Colonic mucosa (tissue), 4 donors: ENCODE measurements around the gene CHD2. TPM values are rescaled to one million over a fixed set of nuclear protein-coding genes. Genes with fewer than 3 reads are reported as not detected.

Experiments
- DNase-seq: peaks from one replicate; pipeline ENCODE4 v3.0.0-alpha.2; 2020
- H3K27ac ChIP-seq: fragments of 200-600 bp; one replicate; pipeline ENCODE4 v1.8.0; 2021
- H3K27me3 ChIP-seq: fragments of 200-600 bp; one replicate; pipeline ENCODE4 v1.8.0; 2021
- H3K36me3 ChIP-seq: fragments of 200-600 bp; one replicate; pipeline ENCODE4 v1.8.0; 2021
- H3K4me1 ChIP-seq: fragments of 200-600 bp; one replicate; pipeline ENCODE4 v1.8.0; 2021; ENCODE audit warnings: mild to moderate bottlenecking
- H3K4me3 ChIP-seq: fragments of 200-600 bp; one replicate; pipeline ENCODE4 v1.8.0; 2021
- H3K9ac ChIP-seq, 2 donors: one replicate each; pipeline ENCODE4 v1.7.0; 2013; ENCODE audit warnings: control low read depth in 2 of 2, low read depth in 2 of 2, low read length in 2 of 2
- H3K9me3 ChIP-seq: fragments of 200-600 bp; one replicate; pipeline ENCODE4 v1.8.0; 2021
- CTCF ChIP-seq: fragments of 200-600 bp; IDR thresholded peaks from one replicate; pipeline ENCODE4 v1.8.0; 2022; ENCODE audit warnings: antibody characterized with exemption, mild to moderate bottlenecking
- intact Hi-C: fragments of 100-400 bp; cut with DNase I; formaldehyde crosslinking; loops from one replicate; pipeline ENCODE4 v1.14.1; 2022
- total RNA-seq, 2 donors: library from RNA; stranded (reverse); fragmentation: NEBNext Ultra II Directional in 1 of 2; extraction: Animal tissue kit (Norgen Biotek cat#: 25700) in 1 of 2; gene quantifications; one replicate each; pipeline ENCODE4 v1.2.1, GENCODE V29; 2021
- donor health status: healthy.
- donor health status: DM: no; HTN: no; CAD: no.
- donor health status: DM: no; HTN: no; CAD: no.

The CHD2 gene
- total RNA-seq, 2 donors from 2014 or later: 87.5 to 121 TPM

- no peak overlapping the region for H3K9ac ChIP-seq
- intact Hi-C loops: no loop called here
- no peak for TF ChIP-seq CTCF
- peaks cover 42% of the 10 kb centered on the region for H3K36me3 ChIP-seq
- DNase-seq: no peak
- H3K4me3 ChIP-seq: no peak overlapping the region
- no peak overlapping the region for H3K27ac ChIP-seq
- H3K4me1 ChIP-seq: no peaks in the 10 kb centered on the region
- H3K27me3 ChIP-seq: no peaks in the 10 kb centered on the region
- H3K9me3 ChIP-seq: no peaks in the 10 kb centered on the region
Observed at GRCh38 chr15:93019090-93019489, 119.0 kb downstream of the CHD2 start.

DNA sequence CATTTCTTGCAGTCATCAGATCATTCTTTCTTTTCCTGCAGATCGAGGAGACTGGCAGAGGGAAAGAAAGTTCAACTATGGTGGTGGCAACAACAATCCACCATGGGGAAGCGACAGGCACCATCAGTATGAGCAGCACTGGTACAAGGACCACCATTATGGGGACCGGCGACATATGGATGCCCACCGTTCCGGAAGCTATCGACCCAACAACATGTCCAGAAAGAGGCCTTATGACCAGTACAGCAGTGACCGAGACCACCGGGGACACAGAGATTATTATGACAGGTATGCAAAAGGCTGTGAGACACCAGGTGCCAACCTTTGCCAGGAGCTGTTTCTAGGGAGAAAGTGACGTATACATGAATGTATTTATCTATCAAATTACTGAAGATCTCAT, 119.8 kb downstream of the CHD2 start:
- H3K4me1 ChIP-seq: no peaks in the 10 kb centered on the region
- no peak overlapping the region for H3K27ac ChIP-seq
- intact Hi-C loops: loop anchor here (10.0 kb wide), 1 partner anchor 225 kb away; no protein-coding TSS in a partner anchor
- H3K4me3 ChIP-seq: no peak overlapping the region
- no peak overlapping the region for H3K9ac ChIP-seq
- no peak for DNase-seq
- H3K9me3 ChIP-seq: no peaks in the 10 kb centered on the region
- no peak for TF ChIP-seq CTCF
- H3K27me3 ChIP-seq: no peaks in the 10 kb centered on the region
- peaks cover 33% of the 10 kb centered on the region for H3K36me3 ChIP-seq

DNA sequence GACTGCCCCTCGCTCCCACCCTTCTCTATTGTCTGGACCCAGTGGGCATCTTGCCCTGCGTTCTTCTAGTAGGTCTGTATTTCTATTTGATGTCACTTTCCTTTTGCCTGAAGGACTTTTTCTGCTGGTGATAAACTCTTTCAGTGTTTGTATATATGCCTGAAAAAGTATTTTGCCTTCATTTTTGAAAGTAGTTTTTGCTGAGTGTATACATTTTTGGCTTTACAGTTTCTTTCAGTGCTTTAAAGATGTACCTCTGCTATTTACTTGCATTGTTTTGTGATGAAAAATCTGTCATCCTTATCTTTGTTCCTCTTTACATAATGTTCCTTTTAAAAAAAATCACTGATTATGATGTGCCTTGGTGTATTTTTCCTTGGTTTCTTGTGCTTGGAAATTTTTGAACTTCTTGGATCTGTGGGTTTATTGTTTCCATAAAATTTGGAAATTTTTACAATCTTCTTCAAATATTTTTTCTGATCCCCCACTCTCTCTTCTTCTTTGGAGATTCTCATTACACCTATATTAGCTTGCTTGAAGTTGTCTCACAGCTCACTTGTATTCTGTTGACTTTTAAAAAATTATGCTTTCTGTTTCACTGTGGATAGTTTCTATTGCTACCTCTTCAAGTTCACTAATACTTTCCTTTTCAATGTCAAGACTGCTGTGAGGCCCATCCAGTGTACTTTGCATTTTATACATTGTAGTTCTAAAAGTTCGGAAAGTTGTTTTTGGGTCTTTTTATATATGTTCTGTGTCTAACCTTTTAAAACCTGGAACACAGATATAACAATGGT, 121.0 kb downstream of the CHD2 start:
- Histone ChIP-seq H3K4me3 (no peak overlapping the region), H3K27ac (no peak overlapping the region), H3K9me3 (no peaks in the 10 kb centered on the region), H3K4me1 (no peaks in the 10 kb centered on the region), H3K27me3 (no peaks in the 10 kb centered on the region), H3K36me3 (peaks cover 21% of the 10 kb centered on the region), H3K9ac (no peak overlapping the region)
- intact Hi-C loops: loop anchor here (10.0 kb wide), 1 partner anchor 226 kb away; no protein-coding TSS in a partner anchor
- no peak for TF ChIP-seq CTCF
- DNase-seq: no peak

DNA sequence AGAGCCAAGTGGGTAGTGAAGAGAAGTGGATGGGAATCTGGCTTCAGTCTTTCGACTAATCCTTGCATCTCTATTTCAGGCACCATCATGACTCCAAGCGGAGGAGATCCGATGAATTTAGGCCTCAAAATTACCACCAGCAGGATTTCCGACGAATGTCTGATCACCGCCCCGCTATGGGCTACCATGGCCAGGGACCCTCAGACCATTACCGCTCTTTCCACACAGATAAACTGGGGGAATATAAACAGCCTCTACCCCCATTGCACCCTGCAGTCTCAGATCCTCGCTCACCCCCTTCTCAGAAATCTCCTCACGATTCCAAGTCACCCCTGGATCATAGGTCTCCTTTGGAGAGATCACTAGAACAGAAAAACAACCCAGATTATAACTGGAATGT, 124.2 kb downstream of the CHD2 start:
- Histone ChIP-seq H3K9ac (no peak overlapping the region), H3K4me1 (peaks cover 5% of the 10 kb centered on the region), H3K27me3 (no peaks in the 10 kb centered on the region), H3K9me3 (no peaks in the 10 kb centered on the region), H3K4me3 (no peak overlapping the region), H3K27ac (no peak overlapping the region), H3K36me3 (peaks cover 18% of the 10 kb centered on the region)
- DNase-seq: no peak
- no peak for TF ChIP-seq CTCF
- intact Hi-C loops: loop anchor here (10.0 kb wide), 1 partner anchor 229 kb away; no protein-coding TSS in a partner anchor

GRCh38 chr15:93024716-93025624, 124.8 kb downstream of the CHD2 start:
- Histone ChIP-seq H3K4me1 (peaks cover 7% of the 10 kb centered on the region), H3K36me3 (peaks cover 18% of the 10 kb centered on the region), H3K4me3 (no peak overlapping the region), H3K27me3 (no peaks in the 10 kb centered on the region), H3K9ac (no peak overlapping the region), H3K27ac (no peak overlapping the region), H3K9me3 (no peaks in the 10 kb centered on the region)
- TF ChIP-seq CTCF: no peak
- DNase-seq: no peak
- intact Hi-C loops: loop anchor here (10.0 kb wide), 1 partner anchor 230 kb away; no protein-coding TSS in a partner anchor
